ENCODE data around the gene MTHFD1.

MTHFD1 gene

GRCh38 chr14:64409126-64409920, 21.2 kb downstream of the MTHFD1 start:
- DNase-seq, result no peak

GRCh38 chr14:64410084-64410774, 22.1 kb downstream of the MTHFD1 start:
- peak; percentile 79 for DNase-seq

DNA sequence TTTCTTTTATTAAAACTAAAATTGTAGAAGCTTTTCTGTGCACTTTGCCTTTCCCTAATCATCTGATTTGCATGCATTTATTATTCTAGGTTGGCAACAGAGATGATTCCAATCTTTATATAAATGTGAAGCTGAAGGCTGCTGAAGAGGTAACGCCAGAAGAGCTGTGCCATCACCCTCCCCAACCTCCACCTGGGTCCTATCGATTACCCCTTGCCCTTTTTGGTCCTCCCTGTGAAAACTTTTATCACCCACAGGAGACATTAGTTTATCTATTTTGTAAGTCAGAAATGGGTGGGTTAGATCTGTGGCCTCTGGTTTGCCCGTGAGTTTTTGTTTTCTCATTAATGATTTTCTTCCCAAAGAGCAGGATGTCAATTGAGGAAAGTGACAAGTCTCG, 22.8 kb downstream of the MTHFD1 start:
- DNase-seq, result no peak

- no peak for DNase-seq
Observed at GRCh38 chr14:64412237-64412636, 24.1 kb downstream of the MTHFD1 start.

GRCh38 chr14:64416348-64416932, 28.3 kb downstream of the MTHFD1 start:
- DNase-seq, result no peak

DNA sequence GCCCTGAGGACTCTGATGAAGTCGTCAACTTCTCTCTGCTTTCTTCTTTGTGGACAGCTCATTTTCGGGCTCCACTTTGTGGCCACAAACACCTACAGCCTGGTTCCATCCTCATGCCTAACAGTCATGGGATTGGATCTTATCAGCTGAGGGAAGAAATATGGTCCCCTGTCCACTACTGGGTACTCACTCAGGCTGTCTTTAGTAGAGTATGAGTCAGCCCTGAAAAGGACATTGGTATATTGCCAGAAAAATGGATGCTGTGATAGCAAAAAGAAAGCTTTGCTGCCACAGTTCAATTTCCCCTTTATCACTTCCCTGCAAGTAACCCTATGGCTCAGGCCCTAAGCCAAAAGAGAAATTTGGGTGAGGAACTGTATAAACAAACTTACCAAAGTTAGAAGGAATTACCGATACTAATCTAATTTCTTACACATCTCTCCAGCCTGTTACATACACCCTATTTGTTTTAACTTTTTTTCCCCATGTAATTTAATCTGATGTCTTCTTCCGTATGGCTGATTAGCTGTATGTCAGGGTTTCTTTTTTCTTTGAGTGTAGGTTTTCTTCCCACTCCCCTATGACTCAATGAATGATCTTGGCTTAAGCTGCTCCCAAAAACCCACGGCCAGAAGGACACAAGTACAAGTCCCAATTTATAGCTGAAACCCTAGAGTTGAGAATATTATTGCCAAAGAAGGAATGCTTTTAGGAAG, 29.1 kb downstream of the MTHFD1 start:
- no peak for DNase-seq

GRCh38 chr14:64417771-64418125, 29.6 kb downstream of the MTHFD1 start:
- DNase-seq, result no peak

- DNase-seq, result no peak
Observed at GRCh38 chr14:64419003-64419402, 30.9 kb downstream of the MTHFD1 start.

DNA sequence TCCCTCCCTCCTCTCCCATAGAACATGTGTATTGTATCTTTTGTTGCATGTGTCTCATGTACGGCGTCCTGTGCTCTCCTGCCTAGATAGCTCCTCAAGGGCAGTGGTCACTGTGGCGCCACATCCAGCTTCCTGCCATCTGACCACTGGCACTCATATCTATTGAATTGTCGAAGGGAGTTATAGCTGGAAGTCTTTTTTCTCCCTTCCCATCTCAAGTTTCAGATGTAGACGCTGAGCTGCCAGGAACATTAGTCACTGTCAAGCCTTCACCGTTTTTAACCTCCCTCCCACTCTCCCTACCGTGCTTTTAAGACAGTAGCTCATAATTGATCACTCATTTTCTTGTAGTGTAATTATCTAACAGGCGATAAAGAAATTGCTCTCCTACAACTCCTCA, 33.0 kb downstream of the MTHFD1 start:
- peak; percentile 79 for DNase-seq

- DNase-seq, result no peak
Observed at GRCh38 chr14:64422005-64422404, 33.9 kb downstream of the MTHFD1 start.

DNA sequence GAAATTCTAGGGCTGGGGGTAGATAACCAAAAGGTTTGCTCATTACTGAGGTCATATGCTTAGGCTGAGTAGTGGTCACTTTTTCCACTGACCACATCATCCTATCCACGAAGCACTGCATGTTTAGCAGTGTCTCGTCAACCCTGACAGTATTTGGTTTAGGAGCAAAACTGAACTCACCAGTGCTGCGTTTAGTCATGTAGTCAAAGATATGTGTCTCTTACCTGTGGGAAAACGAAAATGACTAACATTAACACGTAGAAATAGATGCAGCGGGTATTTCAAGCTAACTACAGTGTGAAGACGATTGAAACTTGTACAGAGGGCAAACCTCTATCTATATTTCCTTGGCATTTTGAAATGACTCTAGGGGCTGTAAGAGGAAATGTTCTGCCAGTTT, 34.6 kb downstream of the MTHFD1 start:
- no peak for DNase-seq

- no peak for DNase-seq
Observed at GRCh38 chr14:64423987-64424386, 35.8 kb downstream of the MTHFD1 start.

DNA sequence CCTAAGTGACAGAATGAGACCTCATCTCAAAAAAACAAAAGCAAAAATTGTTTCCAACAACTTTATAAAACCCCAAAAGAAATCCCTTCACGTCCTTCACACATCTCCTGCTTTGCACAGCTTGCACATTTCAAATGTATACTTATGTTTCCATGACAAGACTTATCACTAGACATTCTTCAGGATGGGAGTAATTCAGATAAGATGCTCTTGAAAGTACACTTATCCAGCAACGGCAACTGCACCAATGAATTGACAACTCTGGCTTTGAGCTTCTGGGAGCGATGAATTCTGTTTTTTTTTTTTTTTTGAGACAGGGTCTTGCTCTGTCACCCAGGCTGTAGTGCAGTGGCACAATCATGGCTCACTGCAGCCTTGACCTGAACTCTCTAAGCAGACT, 46.4 kb downstream of the MTHFD1 start:
- DNase-seq, result no peak

DNA sequence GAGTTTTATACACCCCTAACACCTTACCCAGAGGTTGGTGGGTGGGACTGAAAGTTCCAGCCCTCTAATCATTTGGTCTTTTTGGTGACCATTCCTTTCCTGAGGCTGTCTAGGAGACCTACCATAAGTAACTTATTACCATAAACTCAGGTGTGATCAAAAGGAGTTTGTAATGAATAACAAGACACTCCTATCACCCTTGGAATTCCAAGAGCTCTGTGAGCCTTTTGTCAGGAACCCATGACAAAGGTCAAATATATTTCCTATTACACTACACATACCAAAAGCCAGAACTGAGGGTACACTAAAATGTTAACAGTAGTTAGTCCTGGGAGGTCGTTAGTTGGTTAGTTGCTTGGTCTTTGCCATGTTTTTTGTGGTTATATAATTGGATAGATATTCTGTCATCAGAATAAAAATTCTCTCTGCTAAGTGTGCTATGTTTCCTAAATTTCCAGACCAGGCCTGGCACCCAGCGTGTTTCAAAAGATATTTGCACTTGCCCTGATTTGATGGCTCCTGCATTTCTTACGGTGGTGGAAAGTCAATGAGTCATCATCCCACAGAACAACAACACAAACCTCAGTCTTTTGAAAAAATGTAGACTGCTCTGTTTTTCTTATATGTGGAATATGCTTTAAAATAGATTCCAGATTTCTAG, 50.2 kb downstream of the MTHFD1 start:
- peak; percentile 100 for DNase-seq

DNA sequence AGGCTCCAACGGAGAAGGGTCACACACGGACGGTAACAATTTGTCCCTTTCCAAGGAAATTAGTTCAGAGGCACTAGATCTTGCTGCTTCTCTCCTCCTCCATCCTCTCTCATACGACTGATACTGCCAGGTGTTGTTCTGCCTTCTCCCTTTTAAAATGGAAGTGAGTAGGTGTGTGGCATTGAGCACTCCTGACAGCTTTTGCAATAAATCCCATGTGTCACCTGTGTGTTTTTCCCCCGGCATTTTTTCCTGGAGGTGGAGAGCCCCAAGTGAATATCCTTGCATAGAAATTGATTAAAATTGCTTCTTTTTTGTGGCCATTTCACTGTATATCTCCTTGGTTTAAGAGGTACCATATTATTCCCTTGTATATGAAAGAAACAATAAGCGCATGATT, 51.0 kb downstream of the MTHFD1 start:
- no peak for DNase-seq

- DNase-seq, result no peak
Observed at GRCh38 chr14:64440494-64440893, 52.3 kb downstream of the MTHFD1 start.

DNA sequence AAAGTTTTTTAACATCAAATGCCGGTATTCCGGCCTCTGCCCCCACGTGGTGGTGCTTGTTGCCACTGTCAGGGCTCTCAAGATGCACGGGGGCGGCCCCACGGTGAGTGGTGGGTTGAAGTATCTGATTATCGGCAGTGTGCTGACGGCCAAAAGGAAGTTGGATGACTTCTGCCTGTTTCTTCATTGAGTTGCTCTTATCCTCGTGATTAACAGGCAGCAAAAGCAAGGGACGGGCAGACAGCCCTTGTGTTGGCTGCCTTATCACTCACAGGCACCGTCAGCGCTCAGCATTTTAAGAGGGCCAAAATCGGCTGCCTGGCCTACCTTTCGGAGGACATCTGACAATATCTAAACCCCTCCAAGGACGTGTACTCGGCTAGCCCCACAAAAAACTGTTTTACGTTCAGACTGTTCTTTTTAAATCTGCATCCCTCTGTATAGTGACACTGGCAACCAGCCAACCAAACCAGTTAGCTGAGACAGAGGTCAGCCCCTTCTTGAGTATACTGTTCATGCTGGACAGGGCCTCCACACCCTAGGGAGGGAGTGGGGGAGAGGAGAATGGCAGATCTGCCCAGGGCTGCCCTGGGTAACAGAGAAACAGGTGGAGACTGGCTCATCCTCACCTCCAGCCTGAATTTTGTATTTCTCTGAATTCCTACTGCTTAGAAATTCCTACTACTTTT, 54.3 kb downstream of the MTHFD1 start:
- no peak for DNase-seq

GRCh38 chr14:64444140-64444539, 56.0 kb downstream of the MTHFD1 start:
- no peak for DNase-seq

DNA sequence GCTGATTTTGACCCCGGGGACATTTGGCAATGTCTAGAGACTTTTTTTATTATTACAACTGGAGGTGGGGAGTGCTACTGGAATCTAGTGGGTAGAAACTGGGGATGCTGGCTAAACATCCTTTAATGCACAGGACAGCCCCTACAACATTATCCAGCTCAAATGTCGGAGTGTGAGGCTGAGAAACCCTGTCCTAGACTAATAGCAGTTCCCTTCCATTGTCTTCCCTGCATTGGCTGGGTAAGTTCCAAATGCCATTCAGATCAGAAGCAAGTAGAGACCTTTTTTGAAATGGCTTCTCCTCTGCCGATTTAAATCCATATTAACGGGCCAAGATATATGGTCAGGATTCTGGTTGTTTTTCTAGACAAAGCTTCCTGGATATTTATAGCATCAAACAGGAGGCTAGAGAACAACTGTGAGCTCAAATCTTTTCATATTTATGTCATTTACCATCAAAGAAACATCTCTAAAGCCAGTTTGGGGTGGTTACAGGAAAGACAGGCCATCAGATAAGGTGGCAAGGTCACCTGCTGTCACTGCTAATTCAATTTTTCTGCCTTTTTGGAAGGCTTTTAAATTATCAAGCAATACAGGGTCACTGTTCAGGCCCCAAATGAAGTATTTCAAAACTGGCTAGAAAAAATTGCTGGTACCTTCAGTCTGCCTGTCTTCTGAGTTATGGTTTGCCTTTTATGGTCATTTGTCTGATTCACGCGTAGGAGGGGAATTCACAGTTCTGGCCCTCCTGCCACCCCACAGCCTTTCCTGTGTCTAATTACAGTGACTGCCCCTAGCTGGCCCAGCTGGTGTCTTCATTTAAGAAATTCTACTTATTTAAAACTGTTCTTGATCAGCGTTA, 57.1 kb downstream of the MTHFD1 start:
- DNase-seq, result peak; percentile 93

GRCh38 chr14:64447876-64448670, 59.9 kb downstream of the MTHFD1 start:
- DNase-seq, result peak; percentile 23

GRCh38 chr14:64450255-64450654, 62.1 kb downstream of the MTHFD1 start:
- no peak for DNase-seq
